Peyer's patch (tissue), 4 donors: ENCODE results near the gene DGKI. TPM values are rescaled to one million over a fixed set of nuclear protein-coding genes. Genes with fewer than 3 reads are reported as not detected.
"Not testable (repeated sequence)": the region's sequence is repeated elsewhere in the genome, so short reads cannot be mapped to it uniquely, and the experiment has no call there.

ENCODE experiments used
- DNase-seq, 3 donors: peaks; one replicate each; pipeline ENCODE4 v3.0.0-alpha.2; 2017 to 2019
- H3K27ac ChIP-seq, 4 donors: fragments of 200-600 bp; sonication (generic); one replicate each; pipeline ENCODE4 v1.5.1; 2016 to 2019
- H3K27me3 ChIP-seq, 2 donors: fragments of 200-600 bp; sonication (generic); one replicate each; pipeline ENCODE4 v1.5.1; 2019
- H3K36me3 ChIP-seq, 3 donors: fragments of 200-600 bp; sonication (generic); one replicate each; pipeline ENCODE4 v1.5.1; 2016 to 2019
- H3K4me1 ChIP-seq, 4 donors: fragments of 200-600 bp; sonication (generic); one replicate each; pipeline ENCODE4 v1.5.1; 2016 to 2019
- H3K4me3 ChIP-seq, 4 donors: fragments of 200-600 bp; sonication (generic); 1 replicate in 3 of 4; 2 replicates in 1 of 4; pipeline ENCODE4 v1.5.1; 2016 to 2019; ENCODE audit warnings: mild to moderate bottlenecking in 1 of 4
- H3K9me3 ChIP-seq, 4 donors: fragments of 200-600 bp; sonication (generic); one replicate each; pipeline ENCODE4 v1.5.1; 2016 to 2019; ENCODE audit warnings: mild to moderate bottlenecking in 1 of 4
- POLR2A ChIP-seq, 2 donors: fragments of 450-650 bp; IDR thresholded peaks; one replicate each; pipeline ENCODE4 v1.5.1; 2017; ENCODE audit warnings: antibody characterized with exemption in 2 of 2, mild to moderate bottlenecking in 2 of 2, moderate library complexity in 2 of 2
- total RNA-seq, 4 donors: library from RNA; depleted of rRNA; stranded (reverse); fragments of >200 nt; gene quantifications; one replicate each; pipeline ENCODE4 v1.1.0, GENCODE V29; 2016
- TF ChIP-seq, protein P1 (sequence below), 6 experiments: fragments of 450-650 bp in 4 of 6; fragments of 200-600 bp in 2 of 6; sonication (generic) in 1 of 6; IDR thresholded peaks; one replicate each; pipeline ENCODE4 v1.5.1; 2017 to 2019; ENCODE audit warnings: antibody characterized with exemption in 6 of 6, mild to moderate bottlenecking in 3 of 6, moderate library complexity in 1 of 6

DGKI gene
- total RNA-seq, 4 donors from 2014 or later: 0.19 to 0.40 (median 0.35) TPM; not detected in 1

DNA sequence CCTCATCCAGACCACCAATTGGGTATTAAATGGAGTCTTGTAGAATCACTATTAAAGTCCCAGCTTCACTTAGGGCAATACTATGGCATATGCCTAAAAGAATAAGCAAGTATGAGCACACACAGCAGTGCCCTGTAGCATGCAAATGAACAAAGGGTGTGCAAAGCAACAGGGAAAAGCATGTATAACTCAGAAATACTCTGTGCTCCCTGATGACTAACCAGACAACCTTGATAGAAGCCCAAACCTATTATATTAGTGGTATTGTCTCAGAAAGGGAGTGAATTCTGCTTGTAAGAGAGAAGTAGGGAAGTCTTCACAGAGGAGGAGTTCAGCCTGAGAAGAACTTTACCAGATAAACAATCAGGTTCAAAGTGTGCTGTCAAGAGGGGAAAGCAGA lies 131.2 kb downstream of the DGKI start:
- H3K4me1 ChIP-seq: no peaks in the 10 kb centered on the region
- DNase-seq: no peak

GRCh38 chr7:137715121-137715520 lies 131.7 kb downstream of the DGKI start:
- Histone ChIP-seq H3K27me3 (no peaks in the 10 kb centered on the region), H3K36me3 (no peaks in the 10 kb centered on the region), H3K4me1 (no peaks in the 10 kb centered on the region), H3K9me3 (no peaks in the 10 kb centered on the region), H3K27ac (no peak overlapping the region), H3K4me3 (no peak overlapping the region)
- TF ChIP-seq POLR2A (IDR thresholded peaks at IDR 0.05): no peak
- TF ChIP-seq, protein P1, sequence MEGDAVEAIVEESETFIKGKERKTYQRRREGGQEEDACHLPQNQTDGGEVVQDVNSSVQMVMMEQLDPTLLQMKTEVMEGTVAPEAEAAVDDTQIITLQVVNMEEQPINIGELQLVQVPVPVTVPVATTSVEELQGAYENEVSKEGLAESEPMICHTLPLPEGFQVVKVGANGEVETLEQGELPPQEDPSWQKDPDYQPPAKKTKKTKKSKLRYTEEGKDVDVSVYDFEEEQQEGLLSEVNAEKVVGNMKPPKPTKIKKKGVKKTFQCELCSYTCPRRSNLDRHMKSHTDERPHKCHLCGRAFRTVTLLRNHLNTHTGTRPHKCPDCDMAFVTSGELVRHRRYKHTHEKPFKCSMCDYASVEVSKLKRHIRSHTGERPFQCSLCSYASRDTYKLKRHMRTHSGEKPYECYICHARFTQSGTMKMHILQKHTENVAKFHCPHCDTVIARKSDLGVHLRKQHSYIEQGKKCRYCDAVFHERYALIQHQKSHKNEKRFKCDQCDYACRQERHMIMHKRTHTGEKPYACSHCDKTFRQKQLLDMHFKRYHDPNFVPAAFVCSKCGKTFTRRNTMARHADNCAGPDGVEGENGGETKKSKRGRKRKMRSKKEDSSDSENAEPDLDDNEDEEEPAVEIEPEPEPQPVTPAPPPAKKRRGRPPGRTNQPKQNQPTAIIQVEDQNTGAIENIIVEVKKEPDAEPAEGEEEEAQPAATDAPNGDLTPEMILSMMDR (IDR thresholded peaks at IDR 0.05): no peak
- no peak for DNase-seq

More for the DNA sequence above, 131.2 kb downstream of the DGKI start:
- H3K36me3 ChIP-seq: no peaks in the 10 kb centered on the region
- no peak for TF ChIP-seq POLR2A (IDR thresholded peaks at IDR 0.05)
- TF ChIP-seq, protein P1 (IDR thresholded peaks at IDR 0.05): no peak
- H3K9me3 ChIP-seq: no peaks in the 10 kb centered on the region
- H3K4me3 ChIP-seq: no peak overlapping the region
- no peak overlapping the region for H3K27ac ChIP-seq
- no peaks in the 10 kb centered on the region for H3K27me3 ChIP-seq

- H3K27me3 ChIP-seq, H3K9me3 ChIP-seq, H3K27ac ChIP-seq, DNase-seq, H3K4me3 ChIP-seq, H3K36me3 ChIP-seq, H3K4me1 ChIP-seq: not testable (repeated sequence)
These were observed 140.4 kb downstream of the DGKI start for GRCh38 chr7:137706330-137706729.

DNA sequence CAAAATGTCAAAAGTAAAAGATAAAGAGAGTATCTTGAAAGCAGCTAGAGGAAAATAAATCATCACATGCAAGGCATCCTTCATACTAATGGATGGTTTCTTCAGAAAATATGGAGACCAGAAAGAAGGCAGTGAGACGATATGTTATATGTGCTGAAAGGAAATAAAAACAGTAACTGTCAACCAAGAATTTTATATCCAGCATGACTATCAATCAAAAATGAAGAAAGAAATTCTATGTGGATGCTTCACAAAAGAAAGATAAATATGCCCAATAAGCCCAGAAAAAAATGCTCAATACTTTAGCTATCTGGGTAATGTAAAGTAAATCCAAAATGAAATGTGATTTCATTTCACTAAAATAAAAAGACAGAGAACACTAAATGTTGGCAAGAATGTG lies 142.1 kb downstream of the DGKI start:
- no peaks in the 10 kb centered on the region for H3K27me3 ChIP-seq
- H3K9me3 ChIP-seq: peaks cover 0 to 4% (median 0%) of the 10 kb centered on the region in 4 donors
- H3K4me1 ChIP-seq: no peaks in the 10 kb centered on the region
- DNase-seq: no peak
- H3K36me3 ChIP-seq: no peaks in the 10 kb centered on the region
- TF ChIP-seq POLR2A (IDR thresholded peaks at IDR 0.05): no peak
- TF ChIP-seq, protein P1 (IDR thresholded peaks at IDR 0.05): no peak
- H3K27ac ChIP-seq: no peak overlapping the region
- no peak overlapping the region for H3K4me3 ChIP-seq

DNA sequence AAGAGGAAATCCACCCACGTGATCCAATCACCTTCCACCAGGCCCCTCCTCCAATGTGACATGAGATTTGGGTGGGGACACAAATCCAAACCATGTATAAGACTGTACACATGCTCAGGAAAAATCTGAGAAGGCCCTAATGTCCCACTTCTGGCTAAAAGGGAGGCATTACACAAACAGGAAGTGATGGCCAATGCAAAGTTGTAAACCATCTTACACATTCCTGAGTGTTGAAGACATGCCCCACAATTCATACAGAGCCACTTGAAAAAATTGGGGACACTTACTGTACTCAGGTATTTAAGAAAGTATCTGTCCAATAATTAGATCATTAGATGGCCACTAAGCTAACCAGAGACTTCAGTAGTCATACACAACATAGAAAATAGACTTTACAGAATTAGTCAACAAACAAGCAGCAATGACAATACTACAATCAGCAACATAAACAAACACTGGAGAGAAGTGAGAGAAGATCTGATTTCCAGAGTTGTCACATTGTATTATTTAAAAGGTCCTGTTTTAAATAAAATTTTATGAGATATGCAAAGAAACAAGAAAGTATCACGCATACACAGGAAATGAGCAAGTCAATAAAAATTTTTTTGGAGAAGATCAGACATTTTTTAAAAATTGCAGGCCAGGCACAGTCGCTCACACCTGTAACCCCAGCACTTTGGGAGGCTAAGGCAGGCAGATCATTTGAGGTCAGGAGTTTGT lies 143.3 kb downstream of the DGKI start:
- Histone ChIP-seq H3K27ac (no peak overlapping the region), H3K4me3 (no peak overlapping the region), H3K9me3 (peaks cover 0 to 4% (median 0%) of the 10 kb centered on the region in 4 donors), H3K4me1 (no peaks in the 10 kb centered on the region), H3K27me3 (no peaks in the 10 kb centered on the region), H3K36me3 (no peaks in the 10 kb centered on the region)
- TF ChIP-seq, protein P1 (IDR thresholded peaks at IDR 0.05): no peak
- TF ChIP-seq POLR2A (IDR thresholded peaks at IDR 0.05): no peak
- DNase-seq: no peak

GRCh38 chr7:137696988-137697387 lies 149.8 kb downstream of the DGKI start:
- no peak overlapping the region for H3K27ac ChIP-seq
- no peaks in the 10 kb centered on the region for H3K4me1 ChIP-seq
- no peaks in the 10 kb centered on the region for H3K36me3 ChIP-seq
- H3K9me3 ChIP-seq: no peaks in the 10 kb centered on the region
- H3K27me3 ChIP-seq: no peaks in the 10 kb centered on the region
- TF ChIP-seq, protein P1 (IDR thresholded peaks at IDR 0.05): no peak
- TF ChIP-seq POLR2A (IDR thresholded peaks at IDR 0.05): no peak
- DNase-seq: no peak
- H3K4me3 ChIP-seq: no peak overlapping the region
